PC-3 (cell line): Measurements from ENCODE around the gene BBS7.

ENCODE experiments used
- EZH2 ChIP-seq: fragments of 300-600 bp; sonication (generic); IDR thresholded peaks from one replicate; pipeline ENCODE4 v1.6.1; 2017; ENCODE audit warnings: antibody characterized with exemption, mild to moderate bottlenecking, low read length; ENCODE audit not compliant: unreplicated experiment
- EZH2phosphoT487 ChIP-seq: fragments of 300-600 bp; sonication (generic); IDR thresholded peaks from 2 replicates; pipeline ENCODE4 v1.6.1; 2018; ENCODE audit warnings: mild to moderate bottlenecking, antibody characterized with exemption, low read length, borderline replicate concordance
- TF ChIP-seq, protein P1 (sequence below): fragments of 300-600 bp; sonication (generic); conservative IDR thresholded peaks from 2 replicates; pipeline ENCODE4 v1.5.1; 2017; ENCODE audit warnings: antibody characterized with exemption, low read depth, mild to moderate bottlenecking, low read length

DNA sequence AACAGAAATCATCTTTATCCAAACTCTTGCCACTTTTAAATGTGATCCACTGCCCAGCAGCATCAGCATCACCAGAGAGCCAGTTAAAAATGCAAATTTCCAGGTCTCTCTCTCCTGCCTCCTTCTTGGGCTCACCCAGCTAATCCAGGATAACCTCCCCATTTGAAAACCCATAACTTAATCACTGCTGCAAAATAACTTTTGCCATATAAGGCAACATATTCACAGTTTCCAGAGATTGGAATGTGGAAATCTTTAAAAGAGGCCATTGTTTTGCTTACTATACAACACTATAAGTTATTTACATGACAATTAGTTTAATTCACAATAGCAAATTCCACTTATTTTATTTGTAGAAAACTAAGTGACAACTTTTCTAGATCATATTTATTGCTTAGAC lies 74.0 kb downstream of the BBS7 start:
- TF ChIP-seq, protein P1, sequence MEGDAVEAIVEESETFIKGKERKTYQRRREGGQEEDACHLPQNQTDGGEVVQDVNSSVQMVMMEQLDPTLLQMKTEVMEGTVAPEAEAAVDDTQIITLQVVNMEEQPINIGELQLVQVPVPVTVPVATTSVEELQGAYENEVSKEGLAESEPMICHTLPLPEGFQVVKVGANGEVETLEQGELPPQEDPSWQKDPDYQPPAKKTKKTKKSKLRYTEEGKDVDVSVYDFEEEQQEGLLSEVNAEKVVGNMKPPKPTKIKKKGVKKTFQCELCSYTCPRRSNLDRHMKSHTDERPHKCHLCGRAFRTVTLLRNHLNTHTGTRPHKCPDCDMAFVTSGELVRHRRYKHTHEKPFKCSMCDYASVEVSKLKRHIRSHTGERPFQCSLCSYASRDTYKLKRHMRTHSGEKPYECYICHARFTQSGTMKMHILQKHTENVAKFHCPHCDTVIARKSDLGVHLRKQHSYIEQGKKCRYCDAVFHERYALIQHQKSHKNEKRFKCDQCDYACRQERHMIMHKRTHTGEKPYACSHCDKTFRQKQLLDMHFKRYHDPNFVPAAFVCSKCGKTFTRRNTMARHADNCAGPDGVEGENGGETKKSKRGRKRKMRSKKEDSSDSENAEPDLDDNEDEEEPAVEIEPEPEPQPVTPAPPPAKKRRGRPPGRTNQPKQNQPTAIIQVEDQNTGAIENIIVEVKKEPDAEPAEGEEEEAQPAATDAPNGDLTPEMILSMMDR = no peak
- TF ChIP-seq EZH2 (no peak), EZH2phosphoT487 (no peak)
